CD4-positive, CD25-positive, alpha-beta regulatory T cell (primary cell): ENCODE measurements around the gene GPR35. TPM values are rescaled to one million over a fixed set of nuclear protein-coding genes. Genes with fewer than 3 reads are reported as not detected.
"Not testable (repeated sequence)": the region's sequence is repeated elsewhere in the genome, so short reads cannot be mapped to it uniquely, and the experiment has no call there.

ENCODE experiments used
- ATAC-seq, 2 donors: fragments of 150-1000 bp; cut with Tn5 transposase; one replicate each; pipeline ENCODE4 v1.10.0; 2021; ENCODE audit warnings: low read depth in 2 of 2, moderate number of reproducible peaks in 2 of 2, moderate library complexity in 1 of 2
- DNase-seq, 3 donors: peaks; one replicate each; pipeline versions ENCODE4 v3.0.0 to v3.0.0-alpha.2; 2012 to 2022; ENCODE audit warnings: mixed read lengths in 1 of 3
- H3K27ac ChIP-seq: one replicate; pipeline ENCODE4 v1.7.0; 2013; ENCODE audit warnings: mild to moderate bottlenecking, low read length; ENCODE audit not compliant: insufficient read depth, poor library complexity, severe bottlenecking
- H3K27me3 ChIP-seq: one replicate; pipeline ENCODE4 v1.7.0; 2013; ENCODE audit warnings: low read length; ENCODE audit not compliant: control insufficient read depth, insufficient read depth
- H3K36me3 ChIP-seq: one replicate; pipeline ENCODE4 v1.7.0; 2013; ENCODE audit warnings: mild to moderate bottlenecking, low read length, moderate library complexity; ENCODE audit not compliant: control insufficient read depth, insufficient read depth
- H3K4me1 ChIP-seq: 2 replicates; pipeline ENCODE4 v1.7.0; 2013; ENCODE audit warnings: mild to moderate bottlenecking, low read length; ENCODE audit not compliant: insufficient read depth, control insufficient read depth, poor library complexity, severe bottlenecking
- H3K4me3 ChIP-seq: one replicate; pipeline ENCODE4 v1.7.0; 2013; ENCODE audit warnings: low read depth, mild to moderate bottlenecking, low read length, moderate library complexity
- H3K9me3 ChIP-seq, 2 experiments: 1 replicate in 1 of 2; 2 replicates in 1 of 2; pipeline ENCODE4 v1.7.0; 2013; ENCODE audit warnings: low read length in 2 of 2, mild to moderate bottlenecking in 1 of 2, moderate library complexity in 1 of 2; ENCODE audit not compliant: control insufficient read depth in 2 of 2
- H3K27ac Mint-ChIP-seq, 3 donors: one replicate each; pipeline ENCODE4 v1.8.0; 2020 to 2022; ENCODE audit warnings: mild to moderate bottlenecking in 3 of 3, mixed read lengths in 3 of 3, moderate library complexity in 2 of 3
- H3K27me3 Mint-ChIP-seq: one replicate; pipeline ENCODE4 v1.8.0; 2022; ENCODE audit warnings: mild to moderate bottlenecking, mixed read lengths
- H3K36me3 Mint-ChIP-seq: one replicate; pipeline ENCODE4 v1.8.0; 2020; ENCODE audit warnings: mixed read lengths
- H3K4me1 Mint-ChIP-seq, 4 donors: one replicate each; pipeline ENCODE4 v1.8.0; 2020 to 2022; ENCODE audit warnings: mixed read lengths in 4 of 4, mild to moderate bottlenecking in 1 of 4
- H3K4me3 Mint-ChIP-seq, 4 donors: one replicate each; pipeline ENCODE4 v1.8.0; 2020 to 2022; ENCODE audit warnings: mild to moderate bottlenecking in 4 of 4, mixed read lengths in 4 of 4, moderate library complexity in 3 of 4
- H3K9me3 Mint-ChIP-seq, 7 donors: one replicate each; pipeline ENCODE4 v1.8.0; 2020 to 2022; ENCODE audit warnings: mixed read lengths in 7 of 7, mild to moderate bottlenecking in 3 of 7, moderate library complexity in 2 of 7
- polyA plus RNA-seq, 4 donors: library from polyadenylated mRNA; unstranded; fragments of 300-500 nt; fragmentation: Illumina TruSeq; gene quantifications; one replicate each; pipeline ENCODE4 v1.2.3, GENCODE V29; 2021
- total RNA-seq: library from RNA; stranded (reverse); gene quantifications from one replicate; pipeline ENCODE4 v1.2.3, GENCODE V29; 2022

Gene GPR35
- total and polyA plus RNA-seq, 5 donors from 2014 or later, result 0.24 to 11.0 (median 0.56) TPM

GRCh38 chr2:240655931-240656886 lies 30.9 kb downstream of the GPR35 start:
- Histone ChIP-seq H3K27me3 (peaks cover 13% of the 10 kb centered on the region), H3K4me3 (no peak overlapping the region), H3K36me3 (no peaks in the 10 kb centered on the region), H3K27ac (no peak overlapping the region), H3K4me1 (peaks cover 9% of the 10 kb centered on the region), H3K9me3 (no peaks in the 10 kb centered on the region)
- DNase-seq, result peak in 1 of 3 donors; percentile 6
- peaks cover 0 to 5% (median 0%) of the 10 kb centered on the region in 7 donors for H3K9me3 Mint-ChIP-seq
- H3K36me3 Mint-ChIP-seq, result no peaks in the 10 kb centered on the region
- peaks cover 71% of the 10 kb centered on the region for H3K27me3 Mint-ChIP-seq
- H3K27ac Mint-ChIP-seq, result peak overlapping the region in 1 of 3 donors; percentile 56
- ATAC-seq, result peak in 1 of 2 donors; percentile 58
- H3K4me3 Mint-ChIP-seq, result no peak overlapping the region
- H3K4me1 Mint-ChIP-seq, result peaks cover 0 to 11% (median 7%) of the 10 kb centered on the region in 4 donors

- not testable (repeated sequence) for H3K4me1 Mint-ChIP-seq, DNase-seq, H3K4me3 ChIP-seq, H3K9me3 ChIP-seq, H3K4me1 ChIP-seq, H3K9me3 Mint-ChIP-seq, H3K27ac ChIP-seq, H3K36me3 Mint-ChIP-seq, H3K27ac Mint-ChIP-seq, H3K4me3 Mint-ChIP-seq, ATAC-seq, H3K36me3 ChIP-seq
- H3K27me3 ChIP-seq, result peaks cover 26% of the 10 kb centered on the region
- H3K27me3 Mint-ChIP-seq, result peaks cover 70% of the 10 kb centered on the region
These were observed 34.6 kb downstream of the GPR35 start for GRCh38 chr2:240659883-240660282.

- H3K4me1 Mint-ChIP-seq, result peaks cover 0 to 2% (median 0%) of the 10 kb centered on the region in 4 donors
- H3K27me3 Mint-ChIP-seq, result peaks cover 65% of the 10 kb centered on the region
- Histone ChIP-seq H3K4me1 (no peaks in the 10 kb centered on the region), H3K36me3 (no peaks in the 10 kb centered on the region), H3K4me3 (no peak overlapping the region), H3K9me3 (peaks cover 10 to 11% of the 10 kb centered on the region in 2 experiments), H3K27me3 (peaks cover 39% of the 10 kb centered on the region), H3K27ac (no peak overlapping the region)
- H3K4me3 Mint-ChIP-seq, result no peak overlapping the region
- DNase-seq (no peak), ATAC-seq (no peak)
- H3K9me3 Mint-ChIP-seq, result peaks cover 0 to 12% (median 5%) of the 10 kb centered on the region in 7 donors
- no peaks in the 10 kb centered on the region for H3K36me3 Mint-ChIP-seq
- no peak overlapping the region for H3K27ac Mint-ChIP-seq
These were observed 37.4 kb downstream of the GPR35 start for GRCh38 chr2:240662681-240663080.

GRCh38 chr2:240663546-240664190 lies 38.4 kb downstream of the GPR35 start:
- Histone ChIP-seq H3K36me3 (no peaks in the 10 kb centered on the region), H3K4me3 (no peak overlapping the region), H3K9me3 (peaks cover 10 to 11% of the 10 kb centered on the region in 2 experiments), H3K27ac (no peak overlapping the region), H3K4me1 (no peaks in the 10 kb centered on the region), H3K27me3 (peaks cover 39% of the 10 kb centered on the region)
- Mint-ChIP-seq H3K4me1 (no peaks in the 10 kb centered on the region), H3K36me3 (no peaks in the 10 kb centered on the region), H3K27ac (no peak overlapping the region), H3K27me3 (peaks cover 60% of the 10 kb centered on the region), H3K9me3 (peaks cover 0 to 12% (median 5%) of the 10 kb centered on the region in 7 donors), H3K4me3 (no peak overlapping the region)
- ATAC-seq (no peak), DNase-seq (no peak)

DNA sequence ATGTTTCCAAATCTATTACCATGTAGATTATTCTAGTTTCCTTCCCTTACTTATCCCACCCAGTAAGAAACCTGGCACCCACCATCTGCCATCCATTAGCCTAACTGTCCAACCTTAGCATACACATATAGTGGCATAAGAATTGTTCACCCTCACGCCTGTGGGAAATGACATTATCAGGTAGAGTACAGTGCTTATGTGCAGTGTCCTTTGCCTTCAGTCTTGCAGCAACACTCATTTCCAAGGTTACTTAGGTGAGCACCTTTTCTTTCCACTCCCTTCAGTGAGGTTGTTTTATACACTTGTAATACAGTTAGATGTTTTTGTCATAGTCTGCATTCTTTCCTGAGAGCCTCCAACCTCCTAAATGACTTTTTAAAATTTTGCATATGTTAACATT lies 39.3 kb downstream of the GPR35 start:
- ATAC-seq (no peak), DNase-seq (no peak)
- Histone ChIP-seq H3K27me3 (peaks cover 34% of the 10 kb centered on the region), H3K4me1 (no peaks in the 10 kb centered on the region), H3K36me3 (no peaks in the 10 kb centered on the region), H3K27ac (no peak overlapping the region), H3K9me3 (peaks cover 10 to 11% of the 10 kb centered on the region in 2 experiments), H3K4me3 (no peak overlapping the region)
- peaks cover 0 to 12% (median 5%) of the 10 kb centered on the region in 7 donors for H3K9me3 Mint-ChIP-seq
- H3K4me1 Mint-ChIP-seq, result no peaks in the 10 kb centered on the region
- H3K27ac Mint-ChIP-seq, result no peak overlapping the region
- peaks cover 54% of the 10 kb centered on the region for H3K27me3 Mint-ChIP-seq
- H3K36me3 Mint-ChIP-seq, result no peaks in the 10 kb centered on the region
- no peak overlapping the region for H3K4me3 Mint-ChIP-seq

- H3K27ac Mint-ChIP-seq, result no peak overlapping the region
- ATAC-seq, result no peak
These were observed 45.1 kb downstream of the GPR35 start for GRCh38 chr2:240670402-240670801.

DNA sequence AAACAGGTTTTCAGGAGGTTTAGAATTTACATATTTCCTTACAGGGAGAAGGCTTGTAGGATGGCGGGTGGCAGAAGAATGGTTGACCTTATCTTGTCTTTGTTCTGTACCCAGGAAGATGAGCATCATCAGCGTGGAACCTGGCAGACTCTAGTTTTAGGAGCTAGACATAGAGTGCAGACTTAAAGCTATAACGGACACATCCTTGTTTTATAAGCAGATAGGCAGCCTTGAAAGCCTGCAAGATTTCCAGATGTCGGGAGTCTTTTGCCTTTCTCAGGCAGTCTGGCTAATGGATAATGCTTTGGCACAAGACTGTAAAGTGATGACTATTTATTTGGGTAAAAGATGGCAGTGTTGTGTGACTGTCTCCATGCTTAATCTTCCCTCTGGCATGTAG lies 45.7 kb downstream of the GPR35 start:
- Mint-ChIP-seq H3K4me3 (no peak overlapping the region), H3K27ac (no peak overlapping the region), H3K27me3 (peaks cover 34% of the 10 kb centered on the region), H3K36me3 (no peaks in the 10 kb centered on the region), H3K4me1 (no peaks in the 10 kb centered on the region), H3K9me3 (peaks cover 0 to 4% (median 2%) of the 10 kb centered on the region in 7 donors)
- H3K4me1 ChIP-seq, result no peaks in the 10 kb centered on the region
- no peaks in the 10 kb centered on the region for H3K36me3 ChIP-seq
- no peak overlapping the region for H3K4me3 ChIP-seq
- no peak overlapping the region for H3K27ac ChIP-seq
- no peaks in the 10 kb centered on the region for H3K9me3 ChIP-seq
- DNase-seq (no peak), ATAC-seq (no peak)
- peaks cover 6% of the 10 kb centered on the region for H3K27me3 ChIP-seq

More at GRCh38 chr2:240670402-240670801, 45.1 kb downstream of the GPR35 start:
- DNase-seq, result no peak
- Histone ChIP-seq H3K9me3 (peaks cover under 1 to 1% of the 10 kb centered on the region in 2 experiments), H3K4me3 (no peak overlapping the region), H3K27me3 (peaks cover 9% of the 10 kb centered on the region), H3K4me1 (no peaks in the 10 kb centered on the region), H3K27ac (no peak overlapping the region), H3K36me3 (no peaks in the 10 kb centered on the region)
- H3K27me3 Mint-ChIP-seq, result peaks cover 38% of the 10 kb centered on the region
- H3K4me1 Mint-ChIP-seq, result no peaks in the 10 kb centered on the region
- H3K9me3 Mint-ChIP-seq, result peaks cover 0 to 8% (median 2%) of the 10 kb centered on the region in 7 donors
- no peak overlapping the region for H3K4me3 Mint-ChIP-seq
- no peaks in the 10 kb centered on the region for H3K36me3 Mint-ChIP-seq
